Activated naive CD4-positive, alpha-beta T cell treated with anti-CD3 and anti-CD28 coated beads, Interleukin-2, amount 50 U/mL, for 24 hours (primary cell): ENCODE measurements around the gene ZFR.
"Not testable (repeated sequence)": the region's sequence is repeated elsewhere in the genome, so short reads cannot be mapped to it uniquely, and the experiment has no call there.

Experiments
- H3K27ac Mint-ChIP-seq: one replicate; pipeline ENCODE4 v1.8.0; 2021; ENCODE audit warnings: mild to moderate bottlenecking, mixed read lengths
- H3K27me3 Mint-ChIP-seq: one replicate; pipeline ENCODE4 v1.8.0; 2021; ENCODE audit warnings: mixed read lengths
- H3K36me3 Mint-ChIP-seq: one replicate; pipeline ENCODE4 v1.8.0; 2021; ENCODE audit warnings: mixed read lengths
- H3K4me1 Mint-ChIP-seq: one replicate; pipeline ENCODE4 v1.8.0; 2021; ENCODE audit warnings: mixed read lengths
- H3K4me3 Mint-ChIP-seq: one replicate; pipeline ENCODE4 v1.8.0; 2021; ENCODE audit warnings: mild to moderate bottlenecking, mixed read lengths
- H3K9me3 Mint-ChIP-seq: one replicate; pipeline ENCODE4 v1.8.0; 2021; ENCODE audit warnings: mixed read lengths

Gene ZFR

GRCh38 chr5:32400401-32400800 lies 44.1 kb downstream of the ZFR start:
- H3K4me3 Mint-ChIP-seq, result no peak overlapping the region
- H3K27ac Mint-ChIP-seq, result peak overlapping the region; percentile 65
- no peaks in the 10 kb centered on the region for H3K27me3 Mint-ChIP-seq
- H3K9me3 Mint-ChIP-seq, result no peaks in the 10 kb centered on the region
- H3K4me1 Mint-ChIP-seq, result no peaks in the 10 kb centered on the region
- H3K36me3 Mint-ChIP-seq, result peaks cover 23% of the 10 kb centered on the region

GRCh38 chr5:32398754-32399153 lies 45.8 kb downstream of the ZFR start:
- H3K9me3 Mint-ChIP-seq, H3K4me1 Mint-ChIP-seq, H3K4me3 Mint-ChIP-seq, H3K27ac Mint-ChIP-seq, H3K27me3 Mint-ChIP-seq: not testable (repeated sequence)
- H3K36me3 Mint-ChIP-seq, result peaks cover 19% of the 10 kb centered on the region

GRCh38 chr5:32394981-32395380 lies 49.6 kb downstream of the ZFR start:
- Mint-ChIP-seq H3K4me3 (no peak overlapping the region), H3K27me3 (no peaks in the 10 kb centered on the region), H3K36me3 (peaks cover 3% of the 10 kb centered on the region), H3K27ac (peak overlapping the region; percentile 62), H3K4me1 (no peaks in the 10 kb centered on the region), H3K9me3 (no peaks in the 10 kb centered on the region)

- Mint-ChIP-seq H3K27ac (no peak overlapping the region), H3K9me3 (no peaks in the 10 kb centered on the region), H3K4me3 (no peak overlapping the region)
Measured at GRCh38 chr5:32392039-32392438, 52.5 kb downstream of the ZFR start.

GRCh38 chr5:32390819-32391591 lies 53.5 kb downstream of the ZFR start:
- H3K27me3 Mint-ChIP-seq, result no peaks in the 10 kb centered on the region
- no peak overlapping the region for H3K27ac Mint-ChIP-seq
- H3K9me3 Mint-ChIP-seq, result no peaks in the 10 kb centered on the region
- peaks cover 16% of the 10 kb centered on the region for H3K36me3 Mint-ChIP-seq
- H3K4me1 Mint-ChIP-seq, result peaks cover 6% of the 10 kb centered on the region
- no peak overlapping the region for H3K4me3 Mint-ChIP-seq

More at GRCh38 chr5:32392039-32392438, 52.5 kb downstream of the ZFR start:
- H3K27me3 Mint-ChIP-seq, result no peaks in the 10 kb centered on the region
- peaks cover 16% of the 10 kb centered on the region for H3K36me3 Mint-ChIP-seq
- peaks cover 6% of the 10 kb centered on the region for H3K4me1 Mint-ChIP-seq

- no peak overlapping the region for H3K4me3 Mint-ChIP-seq
- H3K9me3 Mint-ChIP-seq, result no peaks in the 10 kb centered on the region
- H3K27me3 Mint-ChIP-seq, result no peaks in the 10 kb centered on the region
- peaks cover 22% of the 10 kb centered on the region for H3K36me3 Mint-ChIP-seq
- H3K4me1 Mint-ChIP-seq, result peaks cover 6% of the 10 kb centered on the region
- H3K27ac Mint-ChIP-seq, result no peak overlapping the region
Measured at GRCh38 chr5:32388432-32389129, 56.0 kb downstream of the ZFR start.

- Mint-ChIP-seq H3K4me3 (no peak overlapping the region), H3K9me3 (no peaks in the 10 kb centered on the region), H3K4me1 (peaks cover 6% of the 10 kb centered on the region), H3K27ac (no peak overlapping the region), H3K27me3 (no peaks in the 10 kb centered on the region), H3K36me3 (peaks cover 22% of the 10 kb centered on the region)
Measured at GRCh38 chr5:32387841-32388240, 56.7 kb downstream of the ZFR start.

GRCh38 chr5:32387211-32387610 lies 57.3 kb downstream of the ZFR start:
- Mint-ChIP-seq H3K27me3 (no peaks in the 10 kb centered on the region), H3K4me3 (no peak overlapping the region), H3K4me1 (peaks cover 6% of the 10 kb centered on the region), H3K27ac (no peak overlapping the region), H3K36me3 (peaks cover 22% of the 10 kb centered on the region), H3K9me3 (no peaks in the 10 kb centered on the region)

GRCh38 chr5:32384621-32385020 lies 59.9 kb downstream of the ZFR start:
- no peaks in the 10 kb centered on the region for H3K9me3 Mint-ChIP-seq
- H3K4me1 Mint-ChIP-seq, result peaks cover 6% of the 10 kb centered on the region
- no peak overlapping the region for H3K4me3 Mint-ChIP-seq
- H3K27ac Mint-ChIP-seq, result no peak overlapping the region
- peaks cover 24% of the 10 kb centered on the region for H3K36me3 Mint-ChIP-seq
- no peaks in the 10 kb centered on the region for H3K27me3 Mint-ChIP-seq

GRCh38 chr5:32383586-32383985 lies 61.0 kb downstream of the ZFR start:
- Mint-ChIP-seq H3K36me3 (peaks cover 16% of the 10 kb centered on the region), H3K27ac (no peak overlapping the region), H3K4me1 (peaks cover 4% of the 10 kb centered on the region)

GRCh38 chr5:32383065-32383464 lies 61.5 kb downstream of the ZFR start:
- Mint-ChIP-seq H3K4me1 (no peaks in the 10 kb centered on the region), H3K9me3 (no peaks in the 10 kb centered on the region), H3K27ac (no peak overlapping the region), H3K36me3 (peaks cover 14% of the 10 kb centered on the region), H3K27me3 (no peaks in the 10 kb centered on the region), H3K4me3 (no peak overlapping the region)

More at GRCh38 chr5:32383586-32383985, 61.0 kb downstream of the ZFR start:
- Mint-ChIP-seq H3K4me3 (no peak overlapping the region), H3K27me3 (no peaks in the 10 kb centered on the region), H3K9me3 (no peaks in the 10 kb centered on the region)

GRCh38 chr5:32379421-32379820 lies 65.1 kb downstream of the ZFR start:
- Mint-ChIP-seq H3K27ac (peak overlapping the region; percentile 59), H3K27me3 (no peaks in the 10 kb centered on the region), H3K4me3 (no peak overlapping the region)

GRCh38 chr5:32378966-32379365 lies 65.6 kb downstream of the ZFR start:
- Mint-ChIP-seq H3K27ac (peak overlapping the region; percentile 23), H3K4me3 (no peak overlapping the region), H3K27me3 (no peaks in the 10 kb centered on the region), H3K4me1 (no peaks in the 10 kb centered on the region), H3K9me3 (no peaks in the 10 kb centered on the region), H3K36me3 (peaks cover 11% of the 10 kb centered on the region)

More at GRCh38 chr5:32379421-32379820, 65.1 kb downstream of the ZFR start:
- Mint-ChIP-seq H3K9me3 (no peaks in the 10 kb centered on the region), H3K36me3 (peaks cover 12% of the 10 kb centered on the region), H3K4me1 (no peaks in the 10 kb centered on the region)

GRCh38 chr5:32369542-32370155 lies 74.9 kb downstream of the ZFR start:
- Mint-ChIP-seq H3K9me3 (no peaks in the 10 kb centered on the region), H3K4me3 (no peak overlapping the region), H3K4me1 (peaks cover 5% of the 10 kb centered on the region), H3K27ac (no peak overlapping the region), H3K27me3 (no peaks in the 10 kb centered on the region), H3K36me3 (peaks cover 16% of the 10 kb centered on the region)

GRCh38 chr5:32369032-32369431 lies 75.5 kb downstream of the ZFR start:
- H3K27ac Mint-ChIP-seq, result no peak overlapping the region
- no peaks in the 10 kb centered on the region for H3K9me3 Mint-ChIP-seq
- H3K27me3 Mint-ChIP-seq, result no peaks in the 10 kb centered on the region
- no peak overlapping the region for H3K4me3 Mint-ChIP-seq
- H3K36me3 Mint-ChIP-seq, result peaks cover 16% of the 10 kb centered on the region
- peaks cover 5% of the 10 kb centered on the region for H3K4me1 Mint-ChIP-seq

GRCh38 chr5:32367271-32367670 lies 77.3 kb downstream of the ZFR start:
- H3K27me3 Mint-ChIP-seq, H3K4me3 Mint-ChIP-seq, H3K9me3 Mint-ChIP-seq, H3K27ac Mint-ChIP-seq, H3K4me1 Mint-ChIP-seq: not testable (repeated sequence)
- peaks cover 21% of the 10 kb centered on the region for H3K36me3 Mint-ChIP-seq
